ENCODE measurements around the gene GAS1.

- TF ChIP-seq CTCF (IDR thresholded peaks at IDR 0.05) (no peak), TCF7L2 (IDR thresholded peaks at IDR 0.05; ENCODE audit: low read depth, low read length) (no peak), REST (IDR thresholded peaks at IDR 0.05; ENCODE audit: insufficient read depth in 1 of 2, low read depth in 2 of 2, low read length in 1 of 2) (no peak), POLR2AphosphoS5 (IDR thresholded peaks at IDR 0.05; ENCODE audit: low read depth, low read length) (no peak), SIN3A (IDR thresholded peaks at IDR 0.05; ENCODE audit: borderline replicate concordance, insufficient read depth, low read depth, low read length) (no peak)
Measured at GRCh38 chr9:86979657-86980056, 32.4 kb upstream of the GAS1 start.
